ENCODE results near the gene NDE1.

DNA sequence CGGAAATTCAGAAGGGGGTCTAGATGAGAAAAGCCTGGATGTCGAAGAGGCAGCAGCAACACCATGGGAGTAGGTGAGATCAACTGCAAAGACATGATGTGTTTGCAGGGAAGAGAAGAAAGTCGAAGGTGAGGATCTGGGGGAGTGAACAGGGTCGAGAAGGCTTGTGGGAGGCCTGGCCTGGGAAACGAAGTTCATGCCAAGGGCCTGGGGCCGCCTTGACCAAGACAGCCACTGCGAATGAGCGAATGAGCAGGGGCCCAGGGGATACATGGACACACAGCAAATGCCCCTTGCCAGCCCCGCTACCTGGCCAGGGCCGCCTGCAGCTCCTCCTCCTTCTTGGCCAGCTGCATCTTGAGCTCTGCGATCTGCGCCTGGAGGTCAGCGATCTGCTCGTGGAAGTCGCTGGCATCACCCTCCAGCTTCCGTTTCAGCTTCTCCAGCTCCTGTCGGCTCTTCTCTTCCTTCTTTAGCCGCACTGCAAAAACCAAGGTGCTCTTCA lies 87.1 kb downstream of the NDE1 start:
- TF ChIP-seq, protein P1, sequence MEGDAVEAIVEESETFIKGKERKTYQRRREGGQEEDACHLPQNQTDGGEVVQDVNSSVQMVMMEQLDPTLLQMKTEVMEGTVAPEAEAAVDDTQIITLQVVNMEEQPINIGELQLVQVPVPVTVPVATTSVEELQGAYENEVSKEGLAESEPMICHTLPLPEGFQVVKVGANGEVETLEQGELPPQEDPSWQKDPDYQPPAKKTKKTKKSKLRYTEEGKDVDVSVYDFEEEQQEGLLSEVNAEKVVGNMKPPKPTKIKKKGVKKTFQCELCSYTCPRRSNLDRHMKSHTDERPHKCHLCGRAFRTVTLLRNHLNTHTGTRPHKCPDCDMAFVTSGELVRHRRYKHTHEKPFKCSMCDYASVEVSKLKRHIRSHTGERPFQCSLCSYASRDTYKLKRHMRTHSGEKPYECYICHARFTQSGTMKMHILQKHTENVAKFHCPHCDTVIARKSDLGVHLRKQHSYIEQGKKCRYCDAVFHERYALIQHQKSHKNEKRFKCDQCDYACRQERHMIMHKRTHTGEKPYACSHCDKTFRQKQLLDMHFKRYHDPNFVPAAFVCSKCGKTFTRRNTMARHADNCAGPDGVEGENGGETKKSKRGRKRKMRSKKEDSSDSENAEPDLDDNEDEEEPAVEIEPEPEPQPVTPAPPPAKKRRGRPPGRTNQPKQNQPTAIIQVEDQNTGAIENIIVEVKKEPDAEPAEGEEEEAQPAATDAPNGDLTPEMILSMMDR (IDR thresholded peaks at IDR 0.05): no peak
- no peak for TF ChIP-seq POLR2A (IDR thresholded peaks at IDR 0.05)
